Tibial artery (tissue), 4 donors: Measurements from ENCODE around the gene ZMYM2.

Experiments
- DNase-seq, 2 donors: peaks; one replicate each; pipeline ENCODE4 v3.0.0-alpha.2; 2019
- H3K27ac ChIP-seq, 2 donors: fragments of 200-600 bp; sonication (generic) in 1 of 2; 1 replicate in 1 of 2; 2 replicates in 1 of 2; pipeline ENCODE4 v1.5.1; 2018 to 2019; ENCODE audit warnings: mild to moderate bottlenecking in 1 of 2
- H3K27me3 ChIP-seq, 2 donors: fragments of 200-600 bp; sonication (generic) in 1 of 2; one replicate each; pipeline versions ENCODE4 v1.5.1 to v1.6.0; 2016 to 2019
- H3K36me3 ChIP-seq, 3 donors: fragments of 200-600 bp; sonication (generic) in 2 of 3; one replicate each; pipeline ENCODE4 v1.5.1; 2016 to 2019; ENCODE audit warnings: mild to moderate bottlenecking in 2 of 3
- H3K4me1 ChIP-seq, 4 donors: fragments of 200-600 bp; sonication (generic) in 2 of 4; 1 replicate in 3 of 4; 2 replicates in 1 of 4; pipeline ENCODE4 v1.5.1; 2016 to 2019
- H3K4me3 ChIP-seq, 2 donors: fragments of 200-600 bp; sonication (generic) in 1 of 2; 1 replicate in 1 of 2; 2 replicates in 1 of 2; pipeline ENCODE4 v1.5.1; 2018 to 2019; ENCODE audit warnings: mild to moderate bottlenecking in 2 of 2
- H3K9me3 ChIP-seq, 3 donors: fragments of 200-600 bp; sonication (generic) in 1 of 3; one replicate each; pipeline ENCODE4 v1.5.1; 2016 to 2019
- intact Hi-C: fragments of 100-400 bp; cut with DNase I; formaldehyde crosslinking; loops from one replicate; pipeline ENCODE4 v1.15.0; 2023; ENCODE audit warnings: low total_unique reads
- TF ChIP-seq, protein P1 (sequence below), 2 experiments: fragments of 200-600 bp in 1 of 2; fragments of 450-650 bp in 1 of 2; IDR thresholded peaks; one replicate each; pipeline ENCODE4 v1.5.1; 2017 to 2019; ENCODE audit warnings: antibody characterized with exemption in 2 of 2, mild to moderate bottlenecking in 1 of 2, moderate library complexity in 1 of 2

Gene ZMYM2

DNA sequence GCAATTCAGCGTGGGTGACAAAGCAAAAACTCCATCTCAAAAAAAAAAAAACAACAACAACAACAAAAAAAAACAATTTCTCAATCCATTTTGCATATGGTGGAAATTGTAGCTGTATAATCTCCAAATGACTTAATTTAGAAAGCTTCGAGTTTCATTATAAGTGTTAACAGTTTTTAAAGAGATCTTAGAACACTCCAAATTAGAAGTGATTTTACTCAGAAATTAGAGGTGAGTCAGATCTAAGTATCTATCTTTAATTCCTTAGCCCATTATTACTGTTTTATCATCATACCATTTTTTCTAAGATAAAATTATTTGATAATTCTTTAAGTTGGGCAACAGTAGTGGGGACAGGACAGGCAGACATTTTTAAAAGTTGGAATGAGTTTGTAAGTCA is 60.5 kb downstream of the ZMYM2 start:
- DNase-seq = no peak
- TF ChIP-seq, protein P1, sequence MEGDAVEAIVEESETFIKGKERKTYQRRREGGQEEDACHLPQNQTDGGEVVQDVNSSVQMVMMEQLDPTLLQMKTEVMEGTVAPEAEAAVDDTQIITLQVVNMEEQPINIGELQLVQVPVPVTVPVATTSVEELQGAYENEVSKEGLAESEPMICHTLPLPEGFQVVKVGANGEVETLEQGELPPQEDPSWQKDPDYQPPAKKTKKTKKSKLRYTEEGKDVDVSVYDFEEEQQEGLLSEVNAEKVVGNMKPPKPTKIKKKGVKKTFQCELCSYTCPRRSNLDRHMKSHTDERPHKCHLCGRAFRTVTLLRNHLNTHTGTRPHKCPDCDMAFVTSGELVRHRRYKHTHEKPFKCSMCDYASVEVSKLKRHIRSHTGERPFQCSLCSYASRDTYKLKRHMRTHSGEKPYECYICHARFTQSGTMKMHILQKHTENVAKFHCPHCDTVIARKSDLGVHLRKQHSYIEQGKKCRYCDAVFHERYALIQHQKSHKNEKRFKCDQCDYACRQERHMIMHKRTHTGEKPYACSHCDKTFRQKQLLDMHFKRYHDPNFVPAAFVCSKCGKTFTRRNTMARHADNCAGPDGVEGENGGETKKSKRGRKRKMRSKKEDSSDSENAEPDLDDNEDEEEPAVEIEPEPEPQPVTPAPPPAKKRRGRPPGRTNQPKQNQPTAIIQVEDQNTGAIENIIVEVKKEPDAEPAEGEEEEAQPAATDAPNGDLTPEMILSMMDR (IDR thresholded peaks at IDR 0.05) = no peak
- H3K4me1 ChIP-seq = peaks cover 0 to 7% (median 0%) of the 10 kb centered on the region in 4 donors
- peaks cover 0 to 24% (median 19%) of the 10 kb centered on the region in 3 donors for H3K9me3 ChIP-seq
- H3K36me3 ChIP-seq = peaks cover 29 to 40% (median 34%) of the 10 kb centered on the region in 3 donors
- no peaks in the 10 kb centered on the region for H3K27me3 ChIP-seq
- no peak overlapping the region for H3K4me3 ChIP-seq
- intact Hi-C loops = no loop called here
- H3K27ac ChIP-seq = no peak overlapping the region

DNA sequence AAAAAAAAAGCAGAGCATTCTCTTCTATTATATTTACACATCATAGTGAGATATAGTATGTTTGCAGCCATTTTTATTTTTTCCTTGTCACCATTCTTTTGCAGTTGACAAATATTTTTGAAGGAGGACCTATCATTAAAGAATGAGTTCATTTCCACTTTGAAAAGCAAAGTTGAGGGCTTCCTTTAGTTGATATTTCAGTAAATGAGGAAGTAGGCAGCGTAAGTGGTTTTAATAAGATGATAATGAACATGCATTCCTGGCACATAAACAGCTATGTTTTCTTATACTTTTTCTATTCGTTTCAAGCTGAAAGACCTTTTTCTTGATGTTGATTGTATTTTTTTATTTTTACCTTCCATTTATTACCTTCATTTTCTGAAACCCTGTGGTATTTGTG is 66.2 kb downstream of the ZMYM2 start:
- H3K27ac ChIP-seq = no peak overlapping the region
- intact Hi-C loops = no loop called here
- H3K27me3 ChIP-seq = no peaks in the 10 kb centered on the region
- peaks cover 26 to 35% (median 28%) of the 10 kb centered on the region in 3 donors for H3K36me3 ChIP-seq
- H3K9me3 ChIP-seq = no peaks in the 10 kb centered on the region
- H3K4me1 ChIP-seq = peaks cover 0 to 7% (median 0%) of the 10 kb centered on the region in 4 donors
- DNase-seq = no peak
- no peak overlapping the region for H3K4me3 ChIP-seq
- TF ChIP-seq, protein P1 (IDR thresholded peaks at IDR 0.05) = no peak

DNA sequence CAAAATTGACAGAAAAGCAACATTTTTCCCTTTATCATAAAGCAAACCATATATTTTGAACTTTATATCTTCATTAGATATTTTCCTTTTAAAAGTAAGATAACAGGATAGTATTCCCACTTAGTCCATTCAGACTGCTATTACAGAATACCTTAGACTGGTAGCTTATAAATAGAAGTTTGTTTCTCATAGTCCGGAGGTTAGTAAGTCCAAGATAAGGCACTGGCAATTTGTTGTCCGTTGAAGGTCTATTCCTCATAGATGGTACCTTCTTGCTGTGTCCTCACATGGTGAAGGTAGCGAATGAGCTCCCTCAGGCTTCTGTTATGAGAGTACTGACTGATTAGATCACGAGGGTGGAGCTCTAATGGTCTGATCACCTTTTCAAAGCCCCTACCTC is 70.4 kb downstream of the ZMYM2 start:
- no peak for DNase-seq
- Histone ChIP-seq H3K9me3 (no peaks in the 10 kb centered on the region), H3K27me3 (no peaks in the 10 kb centered on the region), H3K4me3 (no peak overlapping the region), H3K27ac (no peak overlapping the region), H3K36me3 (peaks cover 47 to 57% (median 55%) of the 10 kb centered on the region in 3 donors), H3K4me1 (no peaks in the 10 kb centered on the region)
- intact Hi-C loops = no loop called here
- TF ChIP-seq, protein P1 (IDR thresholded peaks at IDR 0.05) = no peak

DNA sequence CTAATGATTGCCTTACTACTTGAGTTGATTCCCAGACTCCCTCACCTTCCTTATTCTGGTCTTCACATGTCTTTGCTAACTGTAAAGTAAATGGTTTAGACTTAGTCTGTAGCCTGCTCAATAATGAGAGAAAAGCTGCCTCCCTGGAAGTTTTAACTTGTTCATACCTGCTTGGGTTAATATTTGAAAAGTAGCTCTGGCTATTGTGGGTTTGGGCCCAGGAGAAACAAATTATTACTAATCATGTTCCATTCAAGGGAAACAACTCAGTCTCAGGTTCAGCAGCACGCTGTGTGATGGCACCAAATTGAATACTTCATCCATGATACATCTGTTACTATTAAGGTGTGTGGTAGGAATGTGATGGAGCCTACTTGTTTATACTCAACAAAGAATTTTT is 75.0 kb downstream of the ZMYM2 start:
- no peaks in the 10 kb centered on the region for H3K27me3 ChIP-seq
- no peak for DNase-seq
- TF ChIP-seq, protein P1 (IDR thresholded peaks at IDR 0.05) = no peak
- H3K27ac ChIP-seq = no peak overlapping the region
- no peaks in the 10 kb centered on the region for H3K9me3 ChIP-seq
- intact Hi-C loops = no loop called here
- H3K4me3 ChIP-seq = no peak overlapping the region
- no peaks in the 10 kb centered on the region for H3K4me1 ChIP-seq
- peaks cover 64 to 76% (median 68%) of the 10 kb centered on the region in 3 donors for H3K36me3 ChIP-seq

DNA sequence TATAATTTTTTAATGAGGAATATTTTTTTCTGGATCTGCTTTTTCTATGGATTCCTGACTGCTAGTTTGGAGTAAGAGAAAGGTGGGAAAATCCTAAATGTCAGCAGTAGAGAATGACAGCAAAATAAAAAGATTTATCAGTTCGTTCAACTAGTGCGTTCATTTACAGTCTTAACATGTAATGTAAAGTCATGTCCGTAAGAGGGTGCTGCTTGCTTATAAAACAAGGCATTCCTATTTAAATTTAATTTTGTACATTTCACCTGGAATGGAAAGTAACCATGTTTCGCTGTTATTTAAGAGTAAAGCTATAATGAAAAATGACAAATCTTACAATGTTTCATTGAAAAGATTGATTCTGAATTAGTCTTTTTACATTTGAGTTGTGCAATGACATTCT is 76.6 kb downstream of the ZMYM2 start:
- peaks cover 60 to 73% (median 63%) of the 10 kb centered on the region in 3 donors for H3K36me3 ChIP-seq

More for the DNA sequence above, 76.6 kb downstream of the ZMYM2 start:
- H3K27me3 ChIP-seq = no peaks in the 10 kb centered on the region
- intact Hi-C loops = no loop called here
- TF ChIP-seq, protein P1 (IDR thresholded peaks at IDR 0.05) = no peak
- no peak overlapping the region for H3K27ac ChIP-seq
- DNase-seq = no peak
- no peaks in the 10 kb centered on the region for H3K9me3 ChIP-seq
- H3K4me3 ChIP-seq = no peak overlapping the region
- no peaks in the 10 kb centered on the region for H3K4me1 ChIP-seq
